GM18519 (cell line): ENCODE measurements around the gene VAPB.
A peak's percentile ranks its signal among the peaks of the same experiment; 100 is the strongest.

Experiments
- ATAC-seq: cut with Tn5 transposase; IDR thresholded peaks from one replicate; pipeline ENCODE4 v1.9.1; 2021; ENCODE audit warnings: mild to moderate bottlenecking, moderate library complexity; ENCODE audit not compliant: unreplicated experiment, low FRiP score

VAPB gene

GRCh38 chr20:58432186-58432954 is 43.3 kb downstream of the VAPB start:
- no peak for ATAC-seq

DNA sequence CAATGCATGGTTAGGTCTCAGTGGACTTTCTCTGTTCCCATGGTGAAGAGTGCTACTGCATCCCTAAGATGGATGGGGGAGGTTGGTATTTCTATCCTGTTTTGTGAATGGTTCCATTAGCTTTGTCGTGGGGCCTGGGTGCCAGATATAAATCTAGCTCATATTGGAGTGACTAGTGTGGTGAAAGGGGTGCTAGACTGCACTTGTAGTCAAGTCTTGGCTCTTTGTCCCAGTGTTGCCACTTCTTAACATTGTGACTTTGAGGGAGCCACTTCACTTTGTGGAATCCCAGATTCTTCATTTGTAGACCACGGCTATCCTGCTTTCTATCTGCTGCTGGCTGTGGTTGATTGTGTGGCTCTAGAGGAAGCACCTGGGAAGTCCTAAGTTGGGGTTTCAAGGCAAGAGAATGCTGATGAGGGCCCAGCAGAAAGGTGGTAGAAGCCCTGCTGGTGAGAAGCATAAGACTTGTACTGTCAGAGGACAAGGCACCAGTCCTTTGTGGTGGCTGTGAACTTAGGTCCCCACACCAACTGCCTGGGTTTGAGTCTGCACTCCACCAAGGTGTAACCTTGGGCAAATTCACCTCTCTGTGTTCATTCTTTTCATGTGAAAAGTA is 44.1 kb downstream of the VAPB start:
- ATAC-seq: no peak

GRCh38 chr20:58433759-58434158 is 44.7 kb downstream of the VAPB start:
- ATAC-seq: no peak

DNA sequence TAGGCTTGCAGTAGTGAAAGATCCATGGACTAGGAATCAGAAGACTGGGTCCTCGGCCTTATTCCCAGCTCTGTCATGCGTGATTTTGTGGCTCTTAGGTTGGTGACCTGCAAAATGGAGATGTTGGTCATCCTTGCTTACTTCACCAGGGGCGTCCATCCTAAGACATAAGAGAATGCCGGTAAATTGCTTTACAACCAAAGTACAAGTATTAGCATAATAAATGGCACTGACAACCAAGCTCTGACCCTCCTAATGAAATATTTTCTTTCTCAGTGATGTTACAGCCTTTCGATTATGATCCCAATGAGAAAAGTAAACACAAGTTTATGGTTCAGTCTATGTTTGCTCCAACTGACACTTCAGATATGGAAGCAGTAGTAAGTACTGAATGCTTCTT is 45.3 kb downstream of the VAPB start:
- no peak for ATAC-seq

GRCh38 chr20:58435237-58435636 is 46.2 kb downstream of the VAPB start:
- ATAC-seq: no peak

DNA sequence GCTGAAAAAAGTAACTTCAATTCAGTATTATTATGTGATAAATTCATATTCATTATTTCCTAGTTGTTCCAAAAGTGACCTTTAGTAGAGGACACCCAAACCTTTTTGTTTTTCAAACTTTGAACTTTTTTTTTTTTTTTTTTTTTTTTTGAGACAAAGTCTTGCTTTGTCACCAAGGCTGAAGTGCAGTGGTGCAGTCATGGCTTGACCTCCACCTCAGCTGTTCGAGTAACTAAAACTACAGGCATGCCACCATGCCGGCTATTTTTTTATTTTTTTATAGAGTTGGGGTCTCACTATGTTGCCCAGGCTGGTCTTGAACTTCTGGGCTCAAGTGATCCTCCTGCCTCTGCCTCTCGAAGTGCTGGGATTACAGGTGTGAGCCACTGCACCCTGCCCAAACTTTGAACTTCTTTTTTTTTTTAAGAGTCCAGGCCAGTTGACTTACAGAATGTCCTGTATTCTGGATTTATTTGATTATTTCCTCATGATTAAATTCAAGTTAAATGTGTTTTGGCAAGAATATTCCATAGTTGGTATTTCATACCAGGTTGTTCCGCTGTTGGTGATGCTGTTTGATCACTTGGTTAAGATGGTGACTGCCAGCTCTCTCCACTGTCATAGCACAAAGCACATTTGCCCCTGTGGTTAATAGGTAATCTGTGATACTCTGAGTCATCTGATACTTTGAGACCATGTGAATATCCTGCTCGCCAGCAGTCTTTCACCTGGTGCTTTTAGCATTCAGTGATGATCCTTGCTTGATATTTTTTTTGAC is 48.0 kb downstream of the VAPB start:
- ATAC-seq: no peak

GRCh38 chr20:58438970-58439808 is 50.2 kb downstream of the VAPB start:
- no peak for ATAC-seq

DNA sequence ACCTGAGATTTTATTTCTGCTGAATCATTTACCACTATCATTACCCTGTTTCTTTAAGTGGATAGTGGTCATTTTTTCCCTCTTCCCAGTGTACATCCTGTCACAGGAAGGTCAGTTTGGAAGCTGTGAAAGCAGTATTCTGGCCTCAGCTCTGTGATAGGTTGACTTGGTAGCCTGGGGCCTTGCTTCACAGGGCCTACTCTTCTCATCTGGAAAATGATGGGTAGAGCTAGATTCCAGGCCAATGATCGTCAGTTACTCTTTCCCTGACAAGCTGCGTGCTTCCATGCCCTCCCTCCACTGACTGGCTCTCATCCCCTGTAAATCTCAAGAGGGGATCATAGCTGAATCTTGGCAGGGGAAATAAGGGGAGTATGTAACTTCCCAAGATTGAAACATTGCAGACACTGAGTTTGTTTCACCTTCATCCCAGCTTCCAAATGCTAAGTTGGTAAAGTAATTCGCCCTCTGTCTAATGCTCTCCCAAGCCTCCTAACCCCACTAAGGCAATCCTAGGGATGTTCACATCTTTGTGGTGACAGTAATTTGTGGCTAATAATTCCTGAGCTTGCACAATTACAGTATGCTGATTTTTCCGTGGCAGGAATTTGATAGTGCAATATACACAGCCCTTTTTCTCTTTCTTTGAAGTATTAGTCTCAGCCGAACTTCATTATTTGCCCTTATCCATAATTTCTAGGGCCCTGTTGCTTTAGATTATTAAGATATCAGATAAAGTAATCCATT is 51.2 kb downstream of the VAPB start:
- no peak for ATAC-seq

GRCh38 chr20:58441723-58442122 is 52.7 kb downstream of the VAPB start:
- no peak for ATAC-seq

GRCh38 chr20:58444746-58445255 is 55.8 kb downstream of the VAPB start:
- no peak for ATAC-seq

DNA sequence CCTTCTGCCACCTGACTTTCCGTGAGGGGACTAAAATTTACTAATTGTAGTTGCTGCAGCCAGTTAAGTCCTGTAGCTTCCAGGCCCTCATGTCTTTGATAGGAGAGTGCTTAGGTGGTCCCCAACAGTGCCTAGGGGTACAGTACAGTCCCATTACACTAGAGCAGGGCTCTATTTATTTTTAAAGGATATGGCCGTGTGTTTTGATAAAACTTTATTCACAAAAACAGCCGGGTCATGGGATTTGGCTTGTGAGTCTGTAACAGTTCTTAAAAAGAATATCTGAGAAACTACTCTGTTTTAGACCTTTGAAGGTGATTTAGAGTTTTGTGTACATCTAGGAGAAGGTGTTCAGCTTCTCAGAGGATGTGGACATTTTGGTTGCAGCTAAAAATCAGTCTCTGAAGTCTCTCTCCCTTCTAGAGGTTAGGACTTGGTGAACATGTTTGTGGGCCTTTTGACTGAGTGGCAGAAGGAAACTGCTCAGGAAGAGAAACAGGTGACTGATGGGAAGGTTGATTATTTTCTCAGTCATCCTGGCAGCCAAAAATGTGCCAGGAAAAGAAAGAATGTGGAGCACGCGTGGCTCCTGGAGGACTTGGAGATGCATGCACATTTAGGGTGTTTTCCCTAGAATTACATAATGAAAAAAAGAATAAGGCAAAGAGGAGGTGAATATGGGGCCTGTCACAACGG is 57.4 kb downstream of the VAPB start:
- ATAC-seq: no peak

- no peak for ATAC-seq
These were observed 57.9 kb downstream of the VAPB start for GRCh38 chr20:58446960-58447265.

- no peak for ATAC-seq
These were observed 58.7 kb downstream of the VAPB start for GRCh38 chr20:58447511-58448391.

DNA sequence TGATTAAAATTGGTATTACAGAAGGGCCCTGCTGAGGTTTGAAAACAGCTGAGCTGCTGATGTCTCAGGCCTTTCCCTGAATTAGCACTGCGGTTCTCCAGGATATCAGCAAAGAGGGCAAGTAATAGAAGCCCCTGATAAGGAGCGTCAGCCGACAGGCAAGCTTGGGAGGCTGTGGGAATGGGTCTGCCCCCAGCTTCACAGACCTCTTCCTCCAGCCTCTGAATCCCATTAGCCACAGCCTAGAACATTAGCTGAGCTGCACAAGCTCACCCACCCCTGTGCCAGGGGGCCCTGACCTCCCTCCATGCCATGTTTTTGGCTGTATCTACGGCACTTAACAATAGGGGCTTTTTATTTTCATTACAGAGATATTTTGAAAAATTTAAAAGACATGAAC is 59.9 kb downstream of the VAPB start:
- ATAC-seq: no peak

GRCh38 chr20:58449681-58450221 is 60.7 kb downstream of the VAPB start:
- no peak for ATAC-seq

DNA sequence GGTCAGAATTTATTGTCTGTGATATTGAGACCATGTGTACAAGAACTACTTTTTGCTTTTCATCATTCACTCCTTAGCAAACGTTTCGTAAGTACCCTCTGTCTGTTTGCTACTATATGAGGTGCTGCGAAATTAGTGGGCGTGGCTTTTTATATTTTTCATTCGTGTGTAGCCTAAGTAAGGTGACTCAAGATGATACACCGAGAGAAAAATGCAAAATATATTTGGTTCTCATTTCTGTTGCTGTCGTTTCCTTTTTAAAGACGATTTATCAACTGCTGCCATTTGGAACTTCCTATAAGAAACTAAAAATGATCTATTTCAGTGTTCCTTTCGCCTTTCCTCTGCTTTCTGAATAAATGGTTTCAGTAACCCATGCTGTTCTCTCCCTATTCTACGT is 61.2 kb downstream of the VAPB start:
- peak; percentile 66 for ATAC-seq

DNA sequence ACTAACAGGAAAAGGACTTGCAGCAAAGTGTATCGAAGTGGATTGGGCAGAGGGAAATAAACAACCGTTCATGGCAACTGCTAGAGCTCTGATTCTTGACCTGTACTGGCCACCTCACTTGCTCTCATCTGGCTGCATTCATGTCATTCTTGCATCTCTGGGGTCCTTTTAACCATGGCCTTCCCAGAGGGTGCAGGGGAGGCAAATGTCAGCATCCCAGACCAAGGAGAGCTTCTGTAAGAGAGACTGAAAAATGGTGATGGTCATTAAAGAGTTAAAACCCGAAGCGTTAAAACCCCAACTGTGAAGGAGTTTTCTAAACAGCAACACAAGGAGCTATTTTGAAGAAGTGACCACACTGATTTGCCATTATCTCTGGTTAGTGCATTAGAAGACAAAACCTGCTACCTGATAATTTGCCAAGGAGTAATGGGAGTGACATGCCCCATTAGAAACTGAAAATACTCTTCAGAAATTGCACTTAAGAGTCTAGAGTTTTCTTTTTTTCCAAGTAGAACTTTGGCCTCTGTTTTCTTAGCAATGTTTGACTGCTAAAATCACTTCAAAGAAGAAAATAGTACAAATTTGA is 63.7 kb downstream of the VAPB start:
- ATAC-seq: no peak

GRCh38 chr20:58453391-58453790 is 64.4 kb downstream of the VAPB start:
- no peak for ATAC-seq
